Ovary (tissue), 9 donors: ENCODE measurements around the gene CD24. TPM values are rescaled to one million over a fixed set of nuclear protein-coding genes. Genes with fewer than 3 reads are reported as not detected.
A peak's percentile ranks its signal among the peaks of the same experiment; 100 is the strongest.

Experiments used
- DNase-seq, 5 donors: peaks; one replicate each; pipeline ENCODE4 v3.0.0-alpha.2; 2019 to 2020
- H3K27ac ChIP-seq, 2 donors: fragments of 200-600 bp; one replicate each; pipeline versions ENCODE4 v1.5.1 to v1.8.0; 2019 to 2022
- H3K27me3 ChIP-seq: fragments of 200-600 bp; one replicate; pipeline ENCODE4 v1.8.0; 2022
- H3K36me3 ChIP-seq: fragments of 200-600 bp; sonication (generic); one replicate; pipeline ENCODE4 v1.5.1; 2019
- H3K4me1 ChIP-seq: one replicate; pipeline ENCODE4 v1.8.1; 2013; ENCODE audit warnings: mild to moderate bottlenecking, moderate library complexity; ENCODE audit not compliant: insufficient read depth
- H3K4me3 ChIP-seq: fragments of 200-600 bp; sonication (generic); one replicate; pipeline ENCODE4 v1.5.1; 2017
- H3K9me3 ChIP-seq, 2 donors: fragments of 200-600 bp in 1 of 2; sonication (generic) in 1 of 2; one replicate each; pipeline versions ENCODE4 v1.5.1 to v1.8.1; 2013 to 2019; ENCODE audit warnings: mild to moderate bottlenecking in 1 of 2, moderate library complexity in 1 of 2
- EP300 ChIP-seq: sonication (generic); formaldehyde crosslinking; IDR thresholded peaks from one replicate; pipeline ENCODE4 v1.6.1; 2017; ENCODE audit warnings: antibody characterized with exemption
- POLR2A ChIP-seq: fragments of 450-650 bp; IDR thresholded peaks from one replicate; pipeline ENCODE4 v1.6.1; 2017; ENCODE audit warnings: antibody characterized with exemption, mild to moderate bottlenecking, moderate library complexity
- WGBS, 3 donors: extraction: QIAGEN DNeasy Blood & Tissue Kit in 1 of 3; methylation state at CpG; one replicate each; pipeline versions ENCODE4 v1.1.5 to v1.1.7; 2013 to 2017; 5-methylcytosine and 5-hydroxymethylcytosine counted together
- intact Hi-C, 4 donors: fragments of 100-400 bp; cut with DNase I; formaldehyde crosslinking; loops; one replicate each; pipeline versions ENCODE4 v1.11.0 to v1.15.1; 2022 to 2023
- polyA plus RNA-seq, 2 donors: library from polyadenylated mRNA; stranded (reverse); fragments of 200-250 nt in 1 of 2; fragments of 350-450 nt in 1 of 2; fragmentation: Illumina TruSeq in 1 of 2; extraction: RNeasy Lipid Tissue Mini Kit (QIAGEN cat#74804) in 1 of 2; gene quantifications; one replicate each; pipeline ENCODE4 v1.2.3, GENCODE V29; 2013 to 2014
- total RNA-seq, 7 donors: library from RNA; depleted of rRNA in 2 of 7; stranded (reverse); fragments of >200 nt in 2 of 7; fragmentation: NEBNext Ultra II Directional in 3 of 7; extraction: Animal tissue kit (Norgen Biotek cat#: 25700) in 3 of 7; gene quantifications; one replicate each; pipeline versions ENCODE4 v1.1.0 to v1.2.4, GENCODE V29; 2016 to 2023
- TF ChIP-seq, protein P1 (sequence below), 3 donors: fragments of 450-650 bp in 2 of 3; fragments of 200-600 bp in 1 of 3; IDR thresholded peaks; one replicate each; pipeline versions ENCODE4 v1.5.1 to v1.8.0; 2016 to 2022; ENCODE audit warnings: antibody characterized with exemption in 3 of 3, mild to moderate bottlenecking in 1 of 3
- donor health status: DM: no; HTN: no; CAD: no; lungs with moderate emphysema.
- donor health status: DM: no; HTN: no; CAD: no.
- donor health status: Bipolar disorder and iron deficiency.
- donor health status: DM: yes; HTN: yes; CAD: no.
- donor health status: DM: no; HTN: no; CAD: no.
- donor health status: DM: yes; HTN: yes; CAD: no.

Gene CD24
- total and polyA plus RNA-seq, 9 donors = 0.20 to 139 (median 8.0) TPM

DNA sequence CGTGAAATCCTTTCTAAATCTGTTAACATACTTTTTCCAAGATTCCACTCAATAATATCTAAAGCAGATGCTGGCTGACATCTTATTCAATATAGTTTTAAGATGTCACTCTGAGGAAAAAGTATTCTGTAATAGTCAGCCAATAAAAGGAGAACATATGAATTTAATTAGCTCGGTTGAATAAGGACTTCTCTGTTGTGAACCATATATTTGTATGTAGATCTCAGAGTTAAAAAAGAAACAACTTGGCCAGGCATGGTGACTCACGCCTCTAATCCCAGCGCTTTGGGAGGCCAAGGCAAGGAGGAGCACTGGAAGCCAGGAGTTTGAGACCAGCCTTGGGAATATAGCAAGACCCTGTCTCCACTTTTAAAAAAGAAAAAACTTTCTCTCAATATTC, 7.4 kb upstream of the CD24 start:
- Histone ChIP-seq H3K27me3 (no peaks in the 10 kb centered on the region), H3K36me3 (no peaks in the 10 kb centered on the region), H3K4me3 (no peak overlapping the region), H3K27ac (no peak overlapping the region), H3K4me1 (no peaks in the 10 kb centered on the region), H3K9me3 (no peaks in the 10 kb centered on the region)
- TF ChIP-seq, protein P1, sequence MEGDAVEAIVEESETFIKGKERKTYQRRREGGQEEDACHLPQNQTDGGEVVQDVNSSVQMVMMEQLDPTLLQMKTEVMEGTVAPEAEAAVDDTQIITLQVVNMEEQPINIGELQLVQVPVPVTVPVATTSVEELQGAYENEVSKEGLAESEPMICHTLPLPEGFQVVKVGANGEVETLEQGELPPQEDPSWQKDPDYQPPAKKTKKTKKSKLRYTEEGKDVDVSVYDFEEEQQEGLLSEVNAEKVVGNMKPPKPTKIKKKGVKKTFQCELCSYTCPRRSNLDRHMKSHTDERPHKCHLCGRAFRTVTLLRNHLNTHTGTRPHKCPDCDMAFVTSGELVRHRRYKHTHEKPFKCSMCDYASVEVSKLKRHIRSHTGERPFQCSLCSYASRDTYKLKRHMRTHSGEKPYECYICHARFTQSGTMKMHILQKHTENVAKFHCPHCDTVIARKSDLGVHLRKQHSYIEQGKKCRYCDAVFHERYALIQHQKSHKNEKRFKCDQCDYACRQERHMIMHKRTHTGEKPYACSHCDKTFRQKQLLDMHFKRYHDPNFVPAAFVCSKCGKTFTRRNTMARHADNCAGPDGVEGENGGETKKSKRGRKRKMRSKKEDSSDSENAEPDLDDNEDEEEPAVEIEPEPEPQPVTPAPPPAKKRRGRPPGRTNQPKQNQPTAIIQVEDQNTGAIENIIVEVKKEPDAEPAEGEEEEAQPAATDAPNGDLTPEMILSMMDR (IDR thresholded peaks at IDR 0.05) = no peak
- TF ChIP-seq POLR2A (no peak), EP300 (no peak)
- DNase-seq = no peak
- 56 to 70% (median 68%) methylated on average over 4 of the region's 4 CpGs for WGBS, 3 donors
- intact Hi-C loops = no loop called here

- Histone ChIP-seq H3K9me3 (no peaks in the 10 kb centered on the region), H3K27me3 (no peaks in the 10 kb centered on the region), H3K27ac (no peak overlapping the region), H3K36me3 (no peaks in the 10 kb centered on the region), H3K4me1 (no peaks in the 10 kb centered on the region), H3K4me3 (no peak overlapping the region)
- intact Hi-C loops = no loop called here
- no peak for DNase-seq
- WGBS, 3 donors = 78 to 87% (median 81%) methylated on average over 4 of the region's 4 CpGs
- no peak for TF ChIP-seq EP300
- no peak for TF ChIP-seq POLR2A
- TF ChIP-seq, protein P1 (IDR thresholded peaks at IDR 0.05) = no peak
Observed at GRCh38 chr6:106980926-106981325, 6.4 kb upstream of the CD24 start.

DNA sequence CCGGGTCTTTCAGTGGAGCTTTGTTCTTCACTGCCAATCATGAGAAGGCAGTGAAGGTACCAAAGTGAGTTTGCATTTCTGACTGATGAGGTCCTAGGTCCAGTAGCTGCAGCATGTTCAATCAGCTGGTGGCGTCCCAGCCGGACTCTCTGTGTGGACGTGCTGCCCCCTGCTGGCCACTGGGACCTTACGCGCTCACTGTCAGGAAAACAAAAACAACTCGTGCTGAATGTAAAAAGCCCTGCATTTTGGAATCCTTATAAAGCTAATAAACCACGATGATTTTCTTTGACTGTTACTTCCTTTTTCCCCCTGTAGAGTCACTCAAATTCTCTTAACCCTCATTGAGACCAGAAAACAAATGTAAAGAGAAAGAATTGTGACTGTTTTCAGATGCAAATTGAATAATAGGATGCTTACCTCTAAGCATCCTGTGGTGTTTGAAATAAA, 4.9 kb upstream of the CD24 start:
- H3K9me3 ChIP-seq = no peaks in the 10 kb centered on the region
- no peaks in the 10 kb centered on the region for H3K27me3 ChIP-seq
- 1 to 3% (median 1%) methylated on average over 8 of the region's 8 CpGs for WGBS, 3 donors
- TF ChIP-seq EP300 (no peak), POLR2A (no peak)
- TF ChIP-seq, protein P1 (IDR thresholded peaks at IDR 0.05) = peak in 1 of 3 donors; percentile 9
- H3K36me3 ChIP-seq = no peaks in the 10 kb centered on the region
- H3K27ac ChIP-seq = no peak overlapping the region
- H3K4me1 ChIP-seq = peaks cover under 1% of the 10 kb centered on the region
- H3K4me3 ChIP-seq = no peak overlapping the region
- DNase-seq = peak; percentile 40 to 77 (median 58)
- intact Hi-C loops = no loop called here

DNA sequence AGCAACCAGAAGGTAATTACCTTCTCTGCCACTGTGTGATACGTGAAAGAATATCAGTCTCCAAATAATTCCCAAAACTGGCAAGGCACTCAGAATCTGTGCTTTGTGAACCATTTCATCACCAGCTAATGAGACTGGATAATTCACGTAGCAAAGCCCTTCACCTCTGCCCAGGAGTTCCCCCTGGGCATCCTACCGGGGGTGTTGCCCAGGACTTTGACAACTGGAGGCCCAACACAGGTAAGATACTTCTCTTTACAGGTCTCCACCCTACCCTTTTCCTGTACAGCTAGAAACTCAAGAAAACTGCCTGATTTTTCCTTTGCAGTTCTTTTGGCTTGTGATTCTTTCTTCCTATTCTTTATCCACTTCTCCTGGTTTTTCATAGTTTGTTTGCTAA, 2.7 kb upstream of the CD24 start:
- H3K9me3 ChIP-seq = no peaks in the 10 kb centered on the region
- DNase-seq = no peak
- no peak overlapping the region for H3K27ac ChIP-seq
- H3K4me3 ChIP-seq = no peak overlapping the region
- H3K4me1 ChIP-seq = peaks cover 2% of the 10 kb centered on the region
- WGBS, 3 donors = 48 to 57% (median 51%) methylated on average over 3 of the region's 3 CpGs
- H3K36me3 ChIP-seq = no peaks in the 10 kb centered on the region
- intact Hi-C loops = no loop called here
- TF ChIP-seq, protein P1 (IDR thresholded peaks at IDR 0.05) = no peak
- no peak for TF ChIP-seq EP300
- TF ChIP-seq POLR2A = no peak
- no peaks in the 10 kb centered on the region for H3K27me3 ChIP-seq

DNA sequence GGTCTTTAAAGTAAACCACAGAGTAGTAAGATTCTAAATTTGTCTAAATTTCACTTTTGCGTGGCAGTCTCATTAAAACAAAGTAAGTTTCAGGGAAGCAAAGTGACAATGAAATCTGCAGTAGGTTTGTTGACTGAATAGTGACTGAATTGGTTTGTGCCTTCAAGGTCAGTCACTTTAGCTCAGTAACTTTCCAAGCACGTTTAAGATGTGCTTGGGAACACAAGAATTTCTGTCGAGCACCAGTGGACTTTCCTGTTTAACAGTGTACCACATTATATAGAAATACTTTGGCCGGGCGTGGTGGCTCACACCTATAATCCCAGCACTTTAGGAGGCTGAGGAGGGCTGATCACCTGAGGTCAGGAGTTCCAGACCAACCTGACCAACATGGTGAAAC, 1.7 kb upstream of the CD24 start:
- WGBS, 3 donors = 67 to 74% (median 71%) methylated on average over 5 of the region's 5 CpGs
- Histone ChIP-seq H3K36me3 (no peaks in the 10 kb centered on the region), H3K27ac (no peak overlapping the region), H3K4me3 (no peak overlapping the region), H3K27me3 (no peaks in the 10 kb centered on the region), H3K4me1 (peaks cover 2% of the 10 kb centered on the region), H3K9me3 (no peaks in the 10 kb centered on the region)
- no peak for DNase-seq
- TF ChIP-seq EP300 (no peak), POLR2A (no peak)
- TF ChIP-seq, protein P1 (IDR thresholded peaks at IDR 0.05) = no peak
- intact Hi-C loops = no loop called here
